Astrocyte (in vitro differentiated cells and primary cell): ENCODE data around the gene REPS1.

Experiments
- EZH2 ChIP-seq: IDR thresholded peaks from 2 replicates; pipeline ENCODE4 v1.6.1; 2012; ENCODE audit warnings: mild to moderate bottlenecking, low read length, inconsistent platforms; ENCODE audit not compliant: insufficient read depth
- TF ChIP-seq, protein P1 (sequence below): IDR thresholded peaks from 2 replicates; pipeline ENCODE4 v1.5.1; 2011; ENCODE audit warnings: low read depth, mild to moderate bottlenecking, inconsistent platforms, low read length, moderate library complexity; ENCODE audit not compliant: insufficient read depth

DNA sequence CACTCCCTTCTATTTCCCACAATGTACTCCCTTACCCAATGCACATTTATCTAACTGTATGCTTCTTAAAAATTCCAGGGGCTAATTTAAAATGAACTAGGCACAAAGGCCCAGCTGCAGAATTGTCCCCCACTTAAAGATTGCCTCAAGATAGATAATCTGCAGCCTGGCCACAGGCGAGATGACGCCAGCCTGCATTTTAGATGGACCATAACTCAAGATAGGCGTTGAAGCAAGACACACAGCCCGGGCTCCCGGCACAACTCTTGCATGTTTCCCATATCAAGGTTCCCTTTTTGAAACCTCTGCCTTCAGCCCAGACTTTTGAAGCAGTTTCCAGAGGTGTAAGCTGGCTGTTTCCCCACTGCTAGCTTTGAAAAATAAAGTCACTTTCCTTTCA, 3.2 kb upstream of the REPS1 start:
- TF ChIP-seq, protein P1, sequence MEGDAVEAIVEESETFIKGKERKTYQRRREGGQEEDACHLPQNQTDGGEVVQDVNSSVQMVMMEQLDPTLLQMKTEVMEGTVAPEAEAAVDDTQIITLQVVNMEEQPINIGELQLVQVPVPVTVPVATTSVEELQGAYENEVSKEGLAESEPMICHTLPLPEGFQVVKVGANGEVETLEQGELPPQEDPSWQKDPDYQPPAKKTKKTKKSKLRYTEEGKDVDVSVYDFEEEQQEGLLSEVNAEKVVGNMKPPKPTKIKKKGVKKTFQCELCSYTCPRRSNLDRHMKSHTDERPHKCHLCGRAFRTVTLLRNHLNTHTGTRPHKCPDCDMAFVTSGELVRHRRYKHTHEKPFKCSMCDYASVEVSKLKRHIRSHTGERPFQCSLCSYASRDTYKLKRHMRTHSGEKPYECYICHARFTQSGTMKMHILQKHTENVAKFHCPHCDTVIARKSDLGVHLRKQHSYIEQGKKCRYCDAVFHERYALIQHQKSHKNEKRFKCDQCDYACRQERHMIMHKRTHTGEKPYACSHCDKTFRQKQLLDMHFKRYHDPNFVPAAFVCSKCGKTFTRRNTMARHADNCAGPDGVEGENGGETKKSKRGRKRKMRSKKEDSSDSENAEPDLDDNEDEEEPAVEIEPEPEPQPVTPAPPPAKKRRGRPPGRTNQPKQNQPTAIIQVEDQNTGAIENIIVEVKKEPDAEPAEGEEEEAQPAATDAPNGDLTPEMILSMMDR: no peak
- TF ChIP-seq EZH2: no peak
